Measurements from ENCODE around the gene IL9R. TPM values are rescaled to one million over a fixed set of nuclear protein-coding genes. Genes with fewer than 3 reads are reported as not detected.
"Not testable (repeated sequence)": the region's sequence is repeated elsewhere in the genome, so short reads cannot be mapped to it uniquely, and the experiment has no call there.

IL9R gene
- total RNA-seq, 1 experiment from 2014 or later: 0.56 TPM

- POLR2A ChIA-PET (ENCODE audit: low non-redundant PET); H3K4me3 ChIP-seq (ENCODE audit: low read depth, low read length, poor library complexity, severe bottlenecking); H3K36me3 ChIP-seq (ENCODE audit: insufficient read depth, low read length, poor library complexity, severe bottlenecking); DNase-seq (ENCODE audit: low spot score); H3K27me3 ChIP-seq (replicated peaks; ENCODE audit: insufficient read depth, low read depth, low read length, poor library complexity); BruUV-seq (replicated peaks); intact Hi-C loops (cut with micrococcal nuclease; ENCODE audit: unreplicated experiment); H3K27ac ChIP-seq (ENCODE audit: low read depth, low read length, poor library complexity, severe bottlenecking); H3K9me3 ChIP-seq (ENCODE audit: low read depth, low read length, poor library complexity, severe bottlenecking); H3K4me1 ChIP-seq (ENCODE audit: insufficient read depth, low read length, poor library complexity, severe bottlenecking); CTCF ChIA-PET: not testable (repeated sequence)
Observed at GRCh38 chrX:156019846-156020245, 22.4 kb downstream of the IL9R start.

GRCh38 chrX:156023002-156023401, 25.5 kb downstream of the IL9R start:
- H3K27me3 ChIP-seq (replicated peaks; ENCODE audit: insufficient read depth, low read depth, low read length, poor library complexity); H3K9me3 ChIP-seq (ENCODE audit: low read depth, low read length, poor library complexity, severe bottlenecking); DNase-seq (ENCODE audit: low spot score); H3K4me3 ChIP-seq (ENCODE audit: low read depth, low read length, poor library complexity, severe bottlenecking); CTCF ChIA-PET; H3K27ac ChIP-seq (ENCODE audit: low read depth, low read length, poor library complexity, severe bottlenecking); BruUV-seq (replicated peaks); H3K4me1 ChIP-seq (ENCODE audit: insufficient read depth, low read length, poor library complexity, severe bottlenecking); POLR2A ChIA-PET (ENCODE audit: low non-redundant PET); intact Hi-C loops (cut with micrococcal nuclease; ENCODE audit: unreplicated experiment); H3K36me3 ChIP-seq (ENCODE audit: insufficient read depth, low read length, poor library complexity, severe bottlenecking): not testable (repeated sequence)

DNA sequence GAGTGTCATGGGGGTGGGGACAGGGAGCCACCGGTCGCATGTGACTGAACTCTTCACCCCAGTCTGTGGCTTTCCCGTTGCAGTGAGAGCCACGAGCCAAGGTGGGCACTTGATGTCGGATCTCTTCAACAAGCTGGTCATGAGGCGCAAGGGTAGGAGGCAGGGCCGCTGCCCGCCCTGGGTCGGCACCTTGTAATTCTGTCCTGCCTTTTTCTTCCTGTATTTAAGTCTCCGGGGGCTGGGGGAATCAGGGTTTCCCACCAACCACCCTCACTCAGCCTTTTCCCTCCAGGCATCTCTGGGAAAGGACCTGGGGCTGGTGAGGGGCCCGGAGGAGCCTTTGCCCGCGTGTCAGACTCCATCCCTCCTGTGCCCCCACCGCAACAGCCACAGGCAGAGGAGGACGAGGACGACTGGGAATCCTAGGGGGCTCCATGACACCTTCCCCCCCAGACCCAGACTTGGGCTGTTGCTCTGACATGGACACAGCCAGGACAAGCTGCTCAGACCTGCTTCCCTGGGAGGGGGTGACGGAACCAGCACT, 27.5 kb downstream of the IL9R start:
- POLR2A ChIA-PET (ENCODE audit: low non-redundant PET); H3K36me3 ChIP-seq (ENCODE audit: insufficient read depth, low read length, poor library complexity, severe bottlenecking); H3K4me3 ChIP-seq (ENCODE audit: low read depth, low read length, poor library complexity, severe bottlenecking); CTCF ChIA-PET; H3K27me3 ChIP-seq (replicated peaks; ENCODE audit: insufficient read depth, low read depth, low read length, poor library complexity); intact Hi-C loops (cut with micrococcal nuclease; ENCODE audit: unreplicated experiment); H3K4me1 ChIP-seq (ENCODE audit: insufficient read depth, low read length, poor library complexity, severe bottlenecking); H3K27ac ChIP-seq (ENCODE audit: low read depth, low read length, poor library complexity, severe bottlenecking); DNase-seq (ENCODE audit: low spot score); BruUV-seq (replicated peaks); H3K9me3 ChIP-seq (ENCODE audit: low read depth, low read length, poor library complexity, severe bottlenecking): not testable (repeated sequence)

DNA sequence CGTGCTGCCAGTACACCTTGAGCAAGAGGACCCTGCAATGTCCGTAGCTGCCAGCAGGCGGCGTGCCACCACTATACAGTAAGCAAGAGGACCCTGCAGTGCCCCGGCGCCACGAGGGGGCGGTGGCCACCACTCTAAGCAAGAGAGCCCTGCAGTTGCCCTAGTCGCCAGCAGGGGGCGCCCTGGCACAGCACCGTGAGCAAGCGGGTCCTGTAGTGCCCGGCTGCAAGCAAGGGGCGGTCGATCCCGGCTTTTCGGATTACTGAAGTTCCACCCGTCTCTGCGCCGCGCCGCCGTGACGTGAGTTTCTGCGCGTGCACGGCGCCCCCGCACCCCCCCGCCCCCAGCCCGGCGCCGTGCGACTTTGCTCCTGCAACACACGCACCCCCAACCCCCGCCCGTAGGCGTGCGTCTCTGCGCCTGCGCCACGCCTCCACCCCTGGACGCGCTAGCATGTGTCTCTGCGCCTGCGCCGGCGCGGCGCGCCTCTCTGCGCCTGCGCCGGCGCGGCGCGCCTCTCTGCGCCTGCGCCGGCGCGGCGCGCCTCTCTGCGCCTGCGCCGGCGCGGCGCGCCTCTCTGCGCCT, 31.2 kb downstream of the IL9R start:
- H3K27ac ChIP-seq (ENCODE audit: low read depth, low read length, poor library complexity, severe bottlenecking); H3K9me3 ChIP-seq (ENCODE audit: low read depth, low read length, poor library complexity, severe bottlenecking); H3K4me3 ChIP-seq (ENCODE audit: low read depth, low read length, poor library complexity, severe bottlenecking); H3K27me3 ChIP-seq (replicated peaks; ENCODE audit: insufficient read depth, low read depth, low read length, poor library complexity); POLR2A ChIA-PET (ENCODE audit: low non-redundant PET); H3K36me3 ChIP-seq (ENCODE audit: insufficient read depth, low read length, poor library complexity, severe bottlenecking); intact Hi-C loops (cut with micrococcal nuclease; ENCODE audit: unreplicated experiment); DNase-seq (ENCODE audit: low spot score); CTCF ChIA-PET; H3K4me1 ChIP-seq (ENCODE audit: insufficient read depth, low read length, poor library complexity, severe bottlenecking); BruUV-seq (replicated peaks): not testable (repeated sequence)

- BruUV-seq (replicated peaks); DNase-seq (ENCODE audit: low spot score); H3K27ac ChIP-seq (ENCODE audit: low read depth, low read length, poor library complexity, severe bottlenecking); intact Hi-C loops (cut with micrococcal nuclease; ENCODE audit: unreplicated experiment); H3K36me3 ChIP-seq (ENCODE audit: insufficient read depth, low read length, poor library complexity, severe bottlenecking); CTCF ChIA-PET; H3K4me3 ChIP-seq (ENCODE audit: low read depth, low read length, poor library complexity, severe bottlenecking); POLR2A ChIA-PET (ENCODE audit: low non-redundant PET); H3K4me1 ChIP-seq (ENCODE audit: insufficient read depth, low read length, poor library complexity, severe bottlenecking); H3K27me3 ChIP-seq (replicated peaks; ENCODE audit: insufficient read depth, low read depth, low read length, poor library complexity); H3K9me3 ChIP-seq (ENCODE audit: low read depth, low read length, poor library complexity, severe bottlenecking): not testable (repeated sequence)
Observed at GRCh38 chrX:156029296-156029695, 31.8 kb downstream of the IL9R start.

- H3K4me3 ChIP-seq (ENCODE audit: low read depth, low read length, poor library complexity, severe bottlenecking); H3K9me3 ChIP-seq (ENCODE audit: low read depth, low read length, poor library complexity, severe bottlenecking); H3K4me1 ChIP-seq (ENCODE audit: insufficient read depth, low read length, poor library complexity, severe bottlenecking); CTCF ChIA-PET; H3K36me3 ChIP-seq (ENCODE audit: insufficient read depth, low read length, poor library complexity, severe bottlenecking); POLR2A ChIA-PET (ENCODE audit: low non-redundant PET); H3K27me3 ChIP-seq (replicated peaks; ENCODE audit: insufficient read depth, low read depth, low read length, poor library complexity); BruUV-seq (replicated peaks); H3K27ac ChIP-seq (ENCODE audit: low read depth, low read length, poor library complexity, severe bottlenecking); intact Hi-C loops (cut with micrococcal nuclease; ENCODE audit: unreplicated experiment): not testable (repeated sequence)
- peak; percentile 29 for DNase-seq (ENCODE audit: low spot score)
Observed at GRCh38 chrX:156029707-156030442, 32.4 kb downstream of the IL9R start.

DNA sequence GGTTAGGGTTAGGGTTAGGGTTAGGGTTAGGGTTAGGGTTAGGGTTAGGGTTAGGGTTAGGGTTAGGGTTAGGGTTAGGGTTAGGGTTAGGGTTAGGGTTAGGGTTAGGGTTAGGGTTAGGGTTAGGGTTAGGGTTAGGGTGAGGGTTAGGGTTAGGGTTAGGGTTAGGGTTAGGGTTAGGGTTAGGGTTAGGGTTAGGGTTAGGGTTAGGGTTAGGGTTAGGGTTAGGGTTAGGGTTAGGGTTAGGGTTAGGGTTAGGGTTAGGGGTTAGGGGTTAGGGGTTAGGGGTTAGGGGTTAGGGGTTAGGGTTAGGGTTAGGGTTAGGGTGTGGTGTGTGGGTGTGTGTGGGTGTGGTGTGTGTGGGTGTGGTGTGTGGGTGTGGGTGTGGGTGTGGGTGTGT, 33.0 kb downstream of the IL9R start:
- H3K36me3 ChIP-seq (ENCODE audit: insufficient read depth, low read length, poor library complexity, severe bottlenecking); H3K4me1 ChIP-seq (ENCODE audit: insufficient read depth, low read length, poor library complexity, severe bottlenecking); POLR2A ChIA-PET (ENCODE audit: low non-redundant PET); H3K27me3 ChIP-seq (replicated peaks; ENCODE audit: insufficient read depth, low read depth, low read length, poor library complexity); BruUV-seq (replicated peaks); H3K4me3 ChIP-seq (ENCODE audit: low read depth, low read length, poor library complexity, severe bottlenecking); DNase-seq (ENCODE audit: low spot score); CTCF ChIA-PET; intact Hi-C loops (cut with micrococcal nuclease; ENCODE audit: unreplicated experiment); H3K27ac ChIP-seq (ENCODE audit: low read depth, low read length, poor library complexity, severe bottlenecking); H3K9me3 ChIP-seq (ENCODE audit: low read depth, low read length, poor library complexity, severe bottlenecking): not testable (repeated sequence)
